Activated naive CD8-positive, alpha-beta T cell treated with anti-CD3 and anti-CD28 coated beads, Interleukin-2, amount 10 ng/mL, durations not matched to agents 7 days and 5 days (primary cell): ENCODE data around the gene GYPB. TPM values are rescaled to one million over a fixed set of nuclear protein-coding genes. Genes with fewer than 3 reads are reported as not detected.
"Not testable (repeated sequence)": the region's sequence is repeated elsewhere in the genome, so short reads cannot be mapped to it uniquely, and the experiment has no call there.

Experiments
- ATAC-seq: fragments of 150-1000 bp; cut with Tn5 transposase; one replicate; pipeline ENCODE4 v1.10.0; 2021; ENCODE audit warnings: low read depth, moderate library complexity
- POLR2A ChIA-PET: fragments of 350-600 bp; sonication (Branson Sonifier 250); formaldehyde crosslinking; loops from one replicate; lab custom pipeline; 2021; ENCODE audit warnings: antibody characterized with exemption; lab: Charles Lee
- DNase-seq: peaks from one replicate; pipeline ENCODE4 v3.0.0; 2021
- H3K27ac Mint-ChIP-seq: one replicate; pipeline ENCODE4 v1.8.0; 2022; ENCODE audit warnings: mild to moderate bottlenecking, mixed read lengths
- H3K27me3 Mint-ChIP-seq: one replicate; pipeline ENCODE4 v1.8.0; 2022; ENCODE audit warnings: mild to moderate bottlenecking, moderate library complexity, mixed read lengths
- H3K36me3 Mint-ChIP-seq: one replicate; pipeline ENCODE4 v1.8.0; 2021; ENCODE audit warnings: mild to moderate bottlenecking, mixed read lengths
- H3K4me1 Mint-ChIP-seq: one replicate; pipeline ENCODE4 v1.8.0; 2021; ENCODE audit warnings: mixed read lengths
- H3K4me3 Mint-ChIP-seq: one replicate; pipeline ENCODE4 v1.8.0; 2022; ENCODE audit warnings: mild to moderate bottlenecking, moderate library complexity, mixed read lengths
- H3K9me3 Mint-ChIP-seq: one replicate; pipeline ENCODE4 v1.8.0; 2021; ENCODE audit warnings: mixed read lengths
- total RNA-seq, 2 experiments: library from RNA; stranded (reverse); gene quantifications; one replicate each; pipeline ENCODE4 v1.2.3, GENCODE V29; 2021

GYPB gene
- total RNA-seq: 1 to 10 TPM in 1 of 2 experiments, not detected in 1; 1.3 TPM

DNA sequence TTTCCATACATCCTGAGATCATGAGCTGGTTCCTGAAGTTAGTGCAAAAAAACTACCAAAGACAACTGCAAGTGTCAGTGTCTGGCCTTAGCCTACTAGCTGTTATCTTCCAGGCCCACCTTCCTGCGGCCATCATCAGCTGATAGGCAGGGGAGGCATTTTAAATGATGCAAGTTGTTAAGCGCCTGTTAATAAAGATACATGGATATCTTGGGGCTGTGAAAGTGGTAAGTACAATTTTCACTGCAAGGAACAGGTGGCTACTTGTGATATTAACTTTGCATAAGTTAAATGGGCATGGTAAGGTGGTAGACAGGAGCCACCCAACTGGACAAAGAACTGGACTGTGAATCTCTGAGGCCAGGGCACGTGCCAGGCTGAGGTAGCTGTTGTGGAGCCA lies at the start of gene GYPB:
TSS of gene GYPB (minus strand) at position 104 of the 400 bp plus-strand sequence. CDS start at position 11, 93 bp downstream.
- H3K9me3 Mint-ChIP-seq, ATAC-seq, H3K4me1 Mint-ChIP-seq, H3K27ac Mint-ChIP-seq, H3K4me3 Mint-ChIP-seq, DNase-seq, H3K27me3 Mint-ChIP-seq, POLR2A ChIA-PET, H3K36me3 Mint-ChIP-seq: not testable (repeated sequence)

DNA sequence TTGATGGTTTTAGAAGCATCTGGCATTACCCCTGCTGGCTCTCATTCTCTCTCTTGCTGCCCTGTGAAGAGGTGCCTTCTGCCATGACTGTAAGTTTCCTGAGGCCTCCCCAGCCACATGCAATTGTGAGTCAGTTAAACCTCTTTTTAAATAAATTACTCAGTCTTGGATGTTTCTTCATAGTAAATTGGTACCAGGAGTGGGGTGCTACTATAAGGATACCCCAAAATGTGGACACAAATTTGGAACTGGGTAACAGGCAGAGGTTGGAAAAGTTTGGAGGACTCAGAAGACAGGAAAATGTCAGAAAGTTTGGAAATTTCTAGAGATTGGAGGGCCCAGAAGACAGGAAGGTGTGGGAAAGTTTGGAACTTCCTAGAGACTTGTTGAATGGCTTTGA lies 42.4 kb upstream of the GYPB start:
- POLR2A ChIA-PET, H3K4me3 Mint-ChIP-seq, ATAC-seq, H3K27me3 Mint-ChIP-seq, H3K27ac Mint-ChIP-seq, DNase-seq, H3K36me3 Mint-ChIP-seq, H3K4me1 Mint-ChIP-seq: not testable (repeated sequence)
- peaks cover 10% of the 10 kb centered on the region for H3K9me3 Mint-ChIP-seq

DNA sequence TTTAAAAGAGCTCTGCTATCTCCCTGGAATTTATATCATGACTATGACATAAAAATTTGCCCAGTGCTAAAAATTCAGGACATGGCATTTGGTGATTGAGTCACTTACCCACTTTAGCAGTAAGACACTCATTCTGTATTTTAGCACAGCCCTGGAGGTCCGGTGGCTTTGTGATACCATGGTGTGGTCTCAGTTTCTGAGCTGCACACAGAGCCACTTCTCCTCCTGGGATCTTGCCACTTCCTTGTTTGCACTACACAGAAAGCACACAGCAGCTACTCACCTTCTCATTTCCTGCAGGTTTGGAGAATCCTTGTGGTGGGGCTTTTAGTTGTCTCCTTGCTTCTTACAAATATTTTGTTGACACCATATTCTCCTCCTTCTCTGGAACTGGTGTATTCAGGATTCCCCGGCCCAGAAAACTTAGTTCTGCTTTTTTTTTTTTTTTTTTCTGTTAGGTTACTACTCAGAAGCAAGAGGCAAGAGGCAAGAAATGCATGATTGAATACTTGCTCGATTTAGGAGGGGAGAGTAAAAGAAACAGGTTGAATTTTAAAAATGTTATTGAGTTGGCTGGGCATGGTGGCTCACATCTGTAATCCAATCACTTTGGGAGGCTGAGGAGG lies 41.2 kb upstream of the GYPB start:
- not testable (repeated sequence) for H3K27me3 Mint-ChIP-seq, H3K36me3 Mint-ChIP-seq, H3K4me1 Mint-ChIP-seq, H3K4me3 Mint-ChIP-seq, ATAC-seq, DNase-seq, H3K27ac Mint-ChIP-seq
- POLR2A ChIA-PET: interaction anchor here (0.7 kb wide), 1 partner anchor 1060 kb away, joined by 4 read pairs; no protein-coding TSS in a partner anchor
- peaks cover 10% of the 10 kb centered on the region for H3K9me3 Mint-ChIP-seq

DNA sequence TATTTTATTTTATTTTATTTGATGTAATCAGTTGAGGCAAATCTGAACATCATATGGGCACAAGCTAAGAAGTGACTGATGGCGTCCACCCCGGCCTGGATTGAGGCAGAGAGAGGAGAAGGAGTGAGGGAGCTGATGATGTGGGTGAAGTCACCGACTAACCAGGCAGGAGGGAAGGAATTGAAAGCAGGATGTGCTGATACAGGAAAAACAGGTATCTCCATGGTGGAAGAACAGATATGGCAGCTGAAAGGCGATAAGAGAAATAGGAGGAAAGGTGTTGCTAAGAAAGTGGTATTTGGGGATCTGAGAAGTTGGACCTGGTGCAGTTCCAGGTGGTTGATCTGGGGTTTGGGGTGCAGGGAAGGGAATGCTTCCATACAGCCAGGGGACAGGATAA lies 37.6 kb upstream of the GYPB start:
- peaks cover 7% of the 10 kb centered on the region for H3K9me3 Mint-ChIP-seq
- H3K27ac Mint-ChIP-seq: no peak overlapping the region

DNA sequence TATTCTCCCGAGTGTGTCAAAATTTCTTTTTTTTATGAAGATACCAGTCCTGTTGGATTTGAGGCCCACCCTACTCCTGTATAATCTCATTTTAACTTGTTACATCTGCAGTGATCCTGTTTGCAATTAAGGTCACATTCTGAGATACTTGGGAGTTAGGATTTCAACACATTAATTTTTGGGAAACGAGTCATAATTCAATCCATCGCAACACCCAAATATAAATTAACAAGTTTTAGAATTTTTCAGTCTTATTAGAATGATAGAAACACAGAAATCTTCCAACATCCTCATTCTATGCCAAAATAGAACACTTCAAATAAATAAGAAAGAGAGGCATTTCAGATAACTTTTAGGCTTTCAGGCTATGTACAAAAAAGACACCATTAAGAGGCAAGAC lies 36.2 kb upstream of the GYPB start:
- H3K27me3 Mint-ChIP-seq, H3K4me3 Mint-ChIP-seq, H3K9me3 Mint-ChIP-seq, ATAC-seq, POLR2A ChIA-PET, H3K27ac Mint-ChIP-seq, H3K36me3 Mint-ChIP-seq, DNase-seq, H3K4me1 Mint-ChIP-seq: not testable (repeated sequence)

More for the DNA sequence above, 37.6 kb upstream of the GYPB start:
- no peak for DNase-seq
- Mint-ChIP-seq H3K36me3 (no peaks in the 10 kb centered on the region), H3K4me3 (no peak overlapping the region), H3K4me1 (no peaks in the 10 kb centered on the region), H3K27me3 (peaks cover 5% of the 10 kb centered on the region)
- no peak for ATAC-seq
- POLR2A ChIA-PET: no interaction called here

DNA sequence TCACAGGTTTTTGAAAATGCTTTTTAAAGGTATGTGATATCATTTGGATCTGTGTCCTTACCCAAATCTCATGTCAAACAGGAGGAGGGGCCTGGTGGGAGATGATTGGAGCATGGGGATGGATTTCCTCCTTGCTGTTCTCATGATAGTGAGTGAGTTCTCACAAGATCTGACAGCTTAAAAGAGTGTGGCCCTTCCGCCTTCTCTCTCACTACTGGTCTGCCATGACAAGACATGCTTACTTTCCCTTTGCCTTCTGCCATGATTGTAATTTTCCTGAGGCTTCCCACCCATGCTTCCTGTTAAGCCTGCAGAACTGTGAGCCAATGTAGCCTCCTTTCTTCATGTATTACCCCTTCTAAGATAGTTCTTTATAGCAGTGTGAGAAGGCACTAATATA lies 32.3 kb upstream of the GYPB start:
- ATAC-seq, H3K36me3 Mint-ChIP-seq: not testable (repeated sequence)

DNA sequence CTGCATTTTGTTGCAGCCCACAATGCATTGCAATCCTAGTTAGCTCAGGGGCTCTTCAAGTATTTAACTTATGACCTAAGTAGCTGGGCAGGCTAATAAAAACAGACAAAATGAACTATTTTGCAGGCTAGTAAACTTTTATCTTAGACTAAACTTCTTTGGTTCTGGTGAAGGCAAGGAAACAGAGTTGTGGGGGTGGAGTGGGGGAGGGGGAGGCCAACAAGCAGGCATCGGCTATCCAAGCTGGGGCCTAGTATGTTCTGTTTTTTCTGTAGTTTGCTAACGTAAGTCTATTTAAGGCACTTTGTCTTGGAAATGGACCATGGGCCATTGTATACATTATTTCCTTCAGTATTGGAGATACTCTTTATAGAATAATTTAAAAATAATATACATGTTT lies 31.5 kb upstream of the GYPB start:
- ATAC-seq, H3K27ac Mint-ChIP-seq, H3K4me3 Mint-ChIP-seq, POLR2A ChIA-PET, H3K4me1 Mint-ChIP-seq, H3K27me3 Mint-ChIP-seq, DNase-seq, H3K36me3 Mint-ChIP-seq, H3K9me3 Mint-ChIP-seq: not testable (repeated sequence)

More for the DNA sequence above, 32.3 kb upstream of the GYPB start:
- H3K9me3 Mint-ChIP-seq, POLR2A ChIA-PET, H3K4me3 Mint-ChIP-seq, DNase-seq, H3K27ac Mint-ChIP-seq, H3K4me1 Mint-ChIP-seq, H3K27me3 Mint-ChIP-seq: not testable (repeated sequence)

DNA sequence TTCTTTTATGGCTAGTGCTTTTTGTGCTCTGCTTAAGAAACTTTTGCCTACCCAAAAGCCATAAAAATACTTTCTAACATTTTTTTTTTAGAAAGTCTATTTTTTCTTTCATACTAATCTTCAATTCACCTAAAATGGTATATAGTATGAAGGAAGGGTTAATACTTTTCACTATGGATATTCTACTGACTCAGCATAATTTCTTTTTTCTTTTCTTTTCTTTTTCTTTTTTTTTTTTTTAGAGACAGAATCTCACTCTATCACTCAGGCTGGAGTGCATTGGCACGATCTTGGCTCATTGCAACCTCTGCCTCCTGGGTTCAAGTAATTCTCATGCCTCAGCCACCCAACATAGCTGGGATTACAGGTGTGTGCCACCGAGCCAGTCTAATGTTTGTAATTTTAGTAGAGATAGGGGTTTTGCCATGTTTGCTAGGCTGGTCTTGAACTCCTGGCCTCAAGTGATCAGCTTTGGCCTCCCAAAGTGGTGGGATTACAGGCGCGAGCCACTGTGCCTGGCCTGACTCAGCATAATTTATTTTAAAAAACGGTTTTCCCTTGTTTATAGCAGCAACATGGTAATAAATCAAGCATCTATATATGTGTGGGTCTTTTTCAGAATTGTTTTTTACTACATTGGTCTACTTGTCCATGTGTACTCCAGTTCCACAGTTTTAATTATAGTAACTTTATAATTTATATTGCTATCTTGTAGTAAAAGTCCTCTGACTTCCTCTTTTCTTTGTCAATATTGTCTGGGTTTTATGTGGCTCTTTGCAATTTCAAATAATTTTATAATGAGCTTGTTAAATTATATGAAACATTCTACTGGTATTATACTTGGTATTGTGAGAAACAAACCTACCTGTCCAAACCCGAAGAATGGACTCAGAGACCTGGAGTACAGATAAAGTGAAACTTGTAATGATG lies 30.6 kb upstream of the GYPB start:
- H3K4me3 Mint-ChIP-seq, H3K27ac Mint-ChIP-seq, H3K9me3 Mint-ChIP-seq, DNase-seq, H3K27me3 Mint-ChIP-seq, ATAC-seq, H3K36me3 Mint-ChIP-seq, H3K4me1 Mint-ChIP-seq, POLR2A ChIA-PET: not testable (repeated sequence)

DNA sequence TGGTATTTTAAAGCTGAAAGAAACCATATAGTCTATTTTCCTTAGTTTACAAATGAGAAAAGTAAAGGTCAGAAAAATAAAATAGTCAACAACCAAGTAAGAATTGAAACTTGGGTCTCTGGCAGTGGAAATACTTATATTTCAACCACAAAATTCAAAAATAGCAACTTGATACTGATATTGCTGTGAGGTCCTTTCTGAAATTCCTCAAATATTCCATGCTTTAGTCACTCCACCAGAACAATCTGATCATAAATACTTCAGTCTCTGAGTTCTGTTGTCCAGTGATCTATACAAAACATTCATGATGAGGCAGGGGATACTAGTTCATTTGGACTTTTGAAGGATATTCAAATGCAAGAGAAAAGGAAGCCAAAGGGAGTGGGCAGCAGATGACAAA lies 25.8 kb upstream of the GYPB start:
- POLR2A ChIA-PET, H3K4me3 Mint-ChIP-seq, H3K9me3 Mint-ChIP-seq, H3K27ac Mint-ChIP-seq, DNase-seq, H3K4me1 Mint-ChIP-seq, H3K27me3 Mint-ChIP-seq, ATAC-seq, H3K36me3 Mint-ChIP-seq: not testable (repeated sequence)

DNA sequence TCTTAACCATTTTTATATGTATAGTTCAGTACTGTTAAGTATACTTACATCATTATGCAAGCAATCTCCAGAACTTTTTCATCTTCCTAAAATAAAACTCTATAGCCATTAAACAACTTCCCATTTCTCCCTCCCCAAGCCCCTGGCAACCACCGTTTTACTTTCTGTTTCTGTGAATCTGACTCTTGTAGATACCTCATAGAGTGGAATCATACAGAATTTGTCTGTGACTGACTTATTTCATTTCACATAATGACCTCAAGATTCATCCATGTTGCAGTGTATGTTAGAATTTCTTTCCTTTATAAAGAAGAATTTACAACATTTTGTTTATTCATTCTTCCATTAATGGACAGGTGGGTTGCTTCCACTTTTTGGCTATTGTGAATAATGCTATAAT lies 13.4 kb upstream of the GYPB start:
- H3K27ac Mint-ChIP-seq, H3K4me3 Mint-ChIP-seq, POLR2A ChIA-PET, ATAC-seq, H3K9me3 Mint-ChIP-seq, DNase-seq, H3K4me1 Mint-ChIP-seq, H3K36me3 Mint-ChIP-seq: not testable (repeated sequence)
- peaks cover 11% of the 10 kb centered on the region for H3K27me3 Mint-ChIP-seq

DNA sequence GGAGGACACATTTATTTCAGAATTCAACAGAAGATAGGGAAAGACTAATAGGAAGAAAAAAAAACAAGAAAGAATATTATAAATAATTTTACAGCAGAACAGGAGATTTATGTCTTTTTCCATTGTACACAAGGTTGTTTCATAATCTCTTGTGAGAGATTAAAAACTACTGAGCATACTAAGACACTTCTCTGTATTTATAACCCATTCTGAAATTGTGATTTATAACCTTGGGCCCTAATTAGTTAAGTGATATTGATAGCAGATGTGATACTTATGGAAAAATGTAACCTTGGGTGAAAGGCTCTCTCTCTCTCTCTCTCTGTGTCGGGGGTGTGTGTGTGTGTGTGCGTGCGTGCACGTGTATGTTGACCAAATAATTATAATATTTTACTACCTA lies 12.7 kb upstream of the GYPB start:
- POLR2A ChIA-PET, ATAC-seq, DNase-seq, H3K36me3 Mint-ChIP-seq, H3K27ac Mint-ChIP-seq, H3K4me1 Mint-ChIP-seq, H3K9me3 Mint-ChIP-seq, H3K4me3 Mint-ChIP-seq: not testable (repeated sequence)
- H3K27me3 Mint-ChIP-seq: peaks cover 11% of the 10 kb centered on the region

DNA sequence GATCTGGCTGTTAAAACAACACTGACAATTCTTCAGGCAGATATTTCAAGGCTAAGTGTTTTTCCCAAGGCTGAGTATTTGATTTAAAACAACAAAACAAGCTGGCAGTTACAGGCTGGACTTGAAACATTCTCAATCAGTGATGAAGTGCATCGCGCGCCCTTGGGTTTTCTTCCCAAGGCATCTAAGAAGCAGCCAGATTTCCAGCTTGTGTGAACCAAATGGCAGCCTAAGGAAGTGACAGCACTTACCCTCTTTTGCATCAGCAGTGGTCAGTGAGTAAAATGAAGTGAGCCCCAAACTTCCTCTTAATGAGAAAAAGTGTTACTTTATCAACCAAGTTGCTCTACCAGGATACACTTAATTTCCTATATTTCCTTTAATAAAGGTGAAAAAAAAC lies 12.2 kb upstream of the GYPB start:
- POLR2A ChIA-PET, H3K9me3 Mint-ChIP-seq, H3K4me3 Mint-ChIP-seq, H3K27ac Mint-ChIP-seq, ATAC-seq, DNase-seq, H3K36me3 Mint-ChIP-seq, H3K4me1 Mint-ChIP-seq: not testable (repeated sequence)
- H3K27me3 Mint-ChIP-seq: peaks cover 11% of the 10 kb centered on the region

DNA sequence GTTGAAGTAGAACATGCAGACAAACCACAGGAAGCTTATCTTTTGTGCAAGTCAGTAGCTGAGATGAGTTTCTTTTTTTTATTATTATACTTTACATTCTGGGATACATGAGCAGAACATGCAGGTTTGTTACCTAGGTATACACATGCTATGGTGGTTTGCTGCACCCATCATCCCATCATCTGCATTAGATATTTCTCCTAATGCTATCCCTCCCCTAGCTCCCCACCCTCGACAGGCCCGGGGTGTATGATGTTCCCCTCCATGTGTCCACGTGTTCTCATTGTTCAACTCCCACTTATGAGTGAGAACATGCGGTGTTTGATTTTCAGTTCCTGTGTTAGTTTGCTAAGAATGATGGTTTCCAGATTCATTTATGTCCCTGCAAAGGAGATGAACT lies 11.5 kb upstream of the GYPB start:
- H3K36me3 Mint-ChIP-seq, H3K27ac Mint-ChIP-seq, H3K4me1 Mint-ChIP-seq, H3K9me3 Mint-ChIP-seq, DNase-seq, ATAC-seq, POLR2A ChIA-PET: not testable (repeated sequence)
- H3K27me3 Mint-ChIP-seq: peaks cover 11% of the 10 kb centered on the region
- H3K4me3 Mint-ChIP-seq: peak overlapping the region; percentile 18

DNA sequence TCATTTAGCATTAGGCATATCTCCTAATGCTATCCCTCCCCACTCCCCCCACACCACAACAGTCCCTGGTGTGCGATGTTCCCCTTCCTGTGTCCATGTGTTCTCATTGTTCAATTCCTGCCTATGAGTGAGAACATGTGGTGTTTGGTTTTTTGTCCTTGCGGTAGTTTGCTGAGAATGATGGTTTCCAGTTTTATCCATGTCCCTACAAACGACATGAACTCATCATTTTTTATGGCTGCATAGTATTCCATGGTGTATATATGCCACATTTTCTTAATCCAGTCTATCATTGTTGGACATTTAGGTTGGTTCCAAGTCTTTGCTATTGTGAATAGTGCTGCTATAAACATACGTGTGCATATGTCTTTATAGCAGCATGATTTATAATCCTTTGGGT lies 7.5 kb upstream of the GYPB start:
- not testable (repeated sequence) for H3K27ac Mint-ChIP-seq, H3K9me3 Mint-ChIP-seq

More for the DNA sequence above, 7.5 kb upstream of the GYPB start:
- H3K27me3 Mint-ChIP-seq: peaks cover 13% of the 10 kb centered on the region
- H3K4me1 Mint-ChIP-seq, DNase-seq, POLR2A ChIA-PET, ATAC-seq, H3K36me3 Mint-ChIP-seq, H3K4me3 Mint-ChIP-seq: not testable (repeated sequence)
